GDM1 (cell line): ENCODE measurements around the gene PIK3R2.
A peak's percentile ranks its signal among the peaks of the same experiment; 100 is the strongest.

Source experiments
- DNase-seq: peaks from one replicate; lab custom pipeline; 2025; lab: John Stamatoyannopoulos, UW

The PIK3R2 gene

GRCh38 chr19:18123819-18124218 lies 29.1 kb upstream of the PIK3R2 start:
- DNase-seq, result no peak

GRCh38 chr19:18126097-18126496 lies 26.9 kb upstream of the PIK3R2 start:
- no peak for DNase-seq

DNA sequence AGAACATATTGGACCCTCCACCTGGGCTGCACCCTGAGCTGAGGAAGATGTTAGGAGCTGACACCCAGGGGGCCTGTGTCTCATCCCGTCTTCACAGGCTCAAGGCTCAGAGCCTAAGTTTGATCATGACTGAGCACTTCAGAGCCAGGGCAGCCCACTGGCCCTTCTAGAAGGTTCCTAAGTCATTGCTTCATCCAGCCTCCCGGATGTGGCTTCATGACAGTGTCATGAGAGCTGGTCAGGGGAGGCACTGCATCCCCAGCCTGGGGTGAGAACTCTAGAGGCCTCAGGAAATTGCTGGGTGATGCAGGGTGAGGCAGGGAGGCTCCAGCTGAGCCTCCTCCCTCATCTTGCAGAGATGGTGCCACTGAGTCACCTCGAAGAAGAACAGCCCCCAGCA lies 24.9 kb upstream of the PIK3R2 start:
- DNase-seq, result no peak

DNA sequence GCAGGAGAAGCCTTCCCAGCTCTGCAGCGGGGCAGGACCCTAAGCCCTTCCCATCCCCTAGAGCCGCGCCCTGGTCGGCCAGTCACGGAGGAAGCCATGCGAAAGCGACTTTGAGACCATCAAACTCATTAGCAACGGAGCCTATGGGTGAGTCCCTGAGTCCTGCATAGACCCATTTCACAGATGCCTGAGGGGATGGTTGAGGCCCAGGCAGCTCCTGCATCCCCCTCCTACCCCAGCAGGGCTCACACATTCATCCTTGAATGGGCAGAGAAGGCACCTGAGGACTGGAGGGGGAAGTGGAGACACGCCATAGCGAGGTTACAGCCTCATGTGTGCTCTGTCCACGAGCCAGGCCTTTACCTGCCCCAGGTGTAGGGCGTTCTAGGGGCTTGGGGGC lies 24.2 kb upstream of the PIK3R2 start:
- no peak for DNase-seq

- DNase-seq, result no peak
Observed at GRCh38 chr19:18130523-18131242, 22.3 kb upstream of the PIK3R2 start.

DNA sequence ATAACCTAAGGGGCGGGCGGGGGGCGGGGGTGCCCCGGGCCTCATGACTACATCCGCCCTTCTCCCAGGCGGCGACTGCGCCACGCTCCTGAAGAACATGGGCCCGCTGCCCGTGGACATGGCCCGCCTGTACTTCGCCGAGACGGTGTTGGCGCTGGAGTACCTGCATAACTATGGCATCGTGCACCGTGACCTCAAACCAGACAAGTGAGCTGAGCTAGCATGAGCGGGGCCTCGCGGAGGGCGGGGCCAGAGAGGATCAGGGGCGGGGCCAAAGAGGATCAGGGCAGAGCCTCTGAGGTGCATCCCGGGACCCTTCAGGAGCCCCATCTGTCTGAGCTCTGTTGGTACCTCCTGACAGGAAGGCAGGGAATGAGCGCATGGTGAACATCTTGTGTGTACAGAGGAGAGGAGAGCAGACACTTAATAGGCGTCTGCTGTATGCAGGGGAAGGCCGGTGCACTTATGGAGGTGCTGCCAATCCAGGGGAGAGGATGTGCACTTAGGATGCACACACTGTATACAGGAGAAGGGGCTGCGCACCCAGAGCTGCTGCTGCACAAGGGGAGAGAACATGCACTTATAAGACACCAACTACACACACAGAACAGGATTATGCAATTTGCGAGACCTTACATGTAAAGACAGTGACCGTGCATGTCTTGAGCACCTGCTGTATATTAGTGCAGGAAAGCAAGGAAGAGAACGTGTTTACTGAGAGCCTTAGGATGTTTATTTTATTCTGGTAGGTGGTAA lies 20.9 kb upstream of the PIK3R2 start:
- no peak for DNase-seq

- DNase-seq, result no peak
Observed at GRCh38 chr19:18135712-18136584, 17.0 kb upstream of the PIK3R2 start.

- DNase-seq, result no peak
Observed at GRCh38 chr19:18137242-18137641, 15.7 kb upstream of the PIK3R2 start.

DNA sequence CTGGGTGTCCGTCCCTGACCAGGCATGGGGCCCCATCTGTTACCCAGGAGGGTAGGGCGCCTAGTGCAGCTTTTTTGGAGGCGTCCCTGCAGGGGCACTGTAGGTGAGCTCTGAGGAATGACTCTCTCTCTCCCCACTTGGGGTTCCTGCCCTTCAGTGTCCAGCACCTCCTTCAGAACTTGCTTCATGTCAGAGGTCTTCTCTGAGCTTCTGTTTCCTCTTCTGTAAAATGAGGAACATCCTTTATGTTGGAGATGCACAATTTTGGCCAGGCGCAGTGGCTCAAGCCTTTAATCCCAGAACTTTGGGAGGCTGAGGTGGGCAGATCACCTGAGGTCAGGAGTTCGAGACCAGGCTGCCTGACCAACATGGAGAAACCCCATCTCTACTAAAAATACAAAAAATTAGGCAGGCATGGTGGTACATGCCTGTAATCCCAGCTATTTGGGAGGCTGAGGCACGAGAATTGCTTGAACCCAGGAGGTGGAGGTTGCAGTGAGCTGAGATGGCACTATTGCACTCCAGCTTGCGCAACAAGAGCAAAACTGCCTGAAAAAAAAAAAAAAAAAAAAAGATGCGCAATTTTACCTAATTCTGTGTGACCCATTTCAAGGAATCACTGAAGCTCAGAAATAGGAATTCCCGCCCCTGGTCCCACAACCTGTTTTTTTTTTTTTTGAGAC lies 15.2 kb upstream of the PIK3R2 start:
- DNase-seq, result no peak

- DNase-seq, result no peak
Observed at GRCh38 chr19:18140473-18140872, 12.5 kb upstream of the PIK3R2 start.

- DNase-seq, result no peak
Observed at GRCh38 chr19:18141031-18141430, 11.9 kb upstream of the PIK3R2 start.

- no peak for DNase-seq
Observed at GRCh38 chr19:18143902-18144301, 9.1 kb upstream of the PIK3R2 start.

DNA sequence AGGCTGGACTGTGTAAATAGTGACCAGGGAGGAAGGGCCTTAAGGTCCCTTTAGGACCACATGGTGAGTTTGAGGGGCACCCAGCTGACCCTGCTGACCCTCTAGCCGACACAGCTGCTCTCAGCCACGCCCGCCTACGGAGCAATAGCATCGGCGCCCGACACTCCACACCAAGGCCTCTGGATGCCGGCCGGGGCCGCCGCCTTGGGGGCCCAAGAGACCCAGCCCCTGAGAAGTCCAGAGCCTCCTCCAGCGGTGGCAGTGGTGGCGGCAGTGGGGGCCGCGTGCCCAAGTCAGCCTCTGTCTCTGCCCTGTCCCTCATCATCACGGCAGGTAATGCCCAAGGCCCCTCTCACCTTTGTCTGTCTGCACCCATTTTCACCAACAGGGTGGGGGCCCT lies 8.6 kb upstream of the PIK3R2 start:
- DNase-seq, result no peak

DNA sequence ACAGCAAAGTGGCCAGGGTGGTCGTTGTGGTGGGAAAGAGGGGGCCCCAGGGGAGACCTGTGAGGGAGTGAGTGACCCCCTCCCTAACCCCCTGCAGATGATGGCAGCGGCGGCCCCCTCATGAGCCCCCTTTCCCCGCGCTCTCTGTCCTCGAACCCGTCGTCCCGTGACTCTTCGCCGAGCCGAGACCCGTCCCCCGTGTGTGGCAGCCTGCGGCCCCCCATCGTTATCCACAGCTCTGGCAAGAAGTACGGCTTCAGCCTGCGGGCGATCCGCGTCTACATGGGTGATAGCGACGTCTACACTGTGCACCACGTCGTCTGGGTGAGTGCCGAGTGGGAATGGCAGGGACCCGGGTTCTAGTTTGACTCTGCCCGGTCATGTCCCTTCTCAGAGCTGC lies 8.1 kb upstream of the PIK3R2 start:
- DNase-seq, result no peak

- DNase-seq, result no peak
Observed at GRCh38 chr19:18145391-18145999, 7.5 kb upstream of the PIK3R2 start.

- no peak for DNase-seq
Observed at GRCh38 chr19:18147396-18147795, 5.6 kb upstream of the PIK3R2 start.

DNA sequence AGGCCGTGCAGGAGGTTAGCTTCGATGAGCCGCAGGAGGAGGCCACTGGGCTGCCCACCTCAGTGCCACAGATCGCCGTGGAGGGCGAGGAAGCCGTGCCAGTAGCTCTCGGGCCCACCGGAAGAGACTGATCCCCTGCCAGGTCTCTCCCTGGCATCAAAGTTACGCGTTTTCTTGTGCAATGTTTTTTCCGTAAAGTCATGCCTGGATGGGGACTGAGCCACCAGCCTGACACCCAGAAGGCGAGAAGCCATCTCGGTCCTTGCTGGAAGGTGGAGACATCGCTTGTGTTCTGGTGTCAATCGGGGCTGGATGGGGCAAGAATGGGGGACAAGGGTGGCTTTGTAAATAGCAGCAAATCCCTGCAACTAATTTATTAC lies 3.4 kb upstream of the PIK3R2 start:
- no peak for DNase-seq

- DNase-seq, result no peak
Observed at GRCh38 chr19:18150776-18151624, 2.0 kb upstream of the PIK3R2 start.

DNA sequence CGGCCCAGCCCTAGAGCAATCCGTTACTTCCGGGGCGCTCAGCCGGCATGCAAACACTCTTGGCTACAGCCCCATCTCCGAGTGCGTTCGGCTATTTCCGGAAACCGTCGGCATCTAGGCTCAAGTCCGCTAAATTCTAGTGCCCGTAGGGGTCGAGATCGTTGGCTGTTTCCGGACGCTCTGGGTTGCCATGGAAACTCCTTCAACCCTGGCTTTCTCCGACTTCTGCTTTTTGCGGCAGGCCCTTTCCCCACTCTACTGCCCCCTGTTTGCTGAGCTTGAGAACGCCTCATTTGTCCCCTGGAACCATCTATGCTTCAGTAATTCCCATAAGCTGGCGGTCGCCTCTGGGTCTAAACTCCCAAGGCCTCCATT lies 534 bp upstream of the PIK3R2 start:
- DNase-seq, result peak; percentile 96

DNA sequence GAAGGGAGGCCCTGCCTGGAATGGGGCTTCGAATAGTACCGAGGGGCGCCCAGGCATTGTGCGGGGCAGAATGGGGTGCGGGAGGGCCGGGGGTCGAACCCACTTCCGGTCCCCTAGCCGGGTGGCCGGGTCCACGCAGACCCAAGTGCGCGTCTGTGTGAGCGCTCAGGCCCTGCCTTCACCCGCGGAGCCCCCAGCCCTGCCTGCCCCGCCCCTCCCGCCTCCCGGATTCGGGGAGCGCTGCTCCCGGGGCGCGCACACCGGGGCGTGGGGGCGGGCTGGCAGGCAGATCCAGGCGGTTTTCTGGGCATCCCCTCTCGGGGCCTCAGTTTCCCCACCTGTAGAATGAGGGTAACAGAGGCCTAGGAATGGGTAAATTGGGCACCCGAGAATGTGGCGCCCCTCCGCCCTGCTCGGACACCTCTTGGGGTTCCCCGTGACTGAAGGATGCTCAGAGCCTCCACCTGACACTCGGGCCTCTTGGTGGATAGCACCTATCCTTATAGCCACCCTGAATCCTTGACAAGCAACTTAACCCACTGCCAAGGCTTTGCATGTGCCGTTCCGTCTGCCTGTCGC lies 682 bp downstream of the PIK3R2 start:
- no peak for DNase-seq
